Amygdala (tissue), 56 donors: ENCODE data around the gene MAP1LC3B2.

Source experiments
- DNase-seq, 56 donors: peaks; one replicate each; lab custom pipeline; 2025; lab: John Stamatoyannopoulos, UW

The MAP1LC3B2 gene

GRCh38 chr12:116609319-116610114 is 50.3 kb downstream of the MAP1LC3B2 start:
- DNase-seq = peak in 2 of 56 donors; percentile 0 to 5

GRCh38 chr12:116610971-116611541 is 51.9 kb downstream of the MAP1LC3B2 start:
- no peak for DNase-seq

GRCh38 chr12:116612436-116612835 is 53.3 kb downstream of the MAP1LC3B2 start:
- DNase-seq = no peak

- no peak for DNase-seq
These were observed 54.1 kb downstream of the MAP1LC3B2 start for GRCh38 chr12:116613256-116613655.

- DNase-seq = no peak
These were observed 55.2 kb downstream of the MAP1LC3B2 start for GRCh38 chr12:116614194-116614915.

- no peak for DNase-seq
These were observed 56.1 kb downstream of the MAP1LC3B2 start for GRCh38 chr12:116615141-116615861.

GRCh38 chr12:116616536-116617248 is 57.5 kb downstream of the MAP1LC3B2 start:
- DNase-seq = no peak

- DNase-seq = no peak
These were observed 60.1 kb downstream of the MAP1LC3B2 start for GRCh38 chr12:116619246-116619645.

GRCh38 chr12:116620124-116620491 is 60.9 kb downstream of the MAP1LC3B2 start:
- DNase-seq = no peak

- DNase-seq = peak in 1 of 56 donors; percentile 2
These were observed 61.5 kb downstream of the MAP1LC3B2 start for GRCh38 chr12:116620492-116621191.

GRCh38 chr12:116621194-116621593 is 62.0 kb downstream of the MAP1LC3B2 start:
- DNase-seq = no peak

- no peak for DNase-seq
These were observed 65.3 kb downstream of the MAP1LC3B2 start for GRCh38 chr12:116624516-116624915.

GRCh38 chr12:116626153-116626552 is 67.0 kb downstream of the MAP1LC3B2 start:
- DNase-seq = no peak
